Measurements from ENCODE around the gene MTMR11.

Gene MTMR11

DNA sequence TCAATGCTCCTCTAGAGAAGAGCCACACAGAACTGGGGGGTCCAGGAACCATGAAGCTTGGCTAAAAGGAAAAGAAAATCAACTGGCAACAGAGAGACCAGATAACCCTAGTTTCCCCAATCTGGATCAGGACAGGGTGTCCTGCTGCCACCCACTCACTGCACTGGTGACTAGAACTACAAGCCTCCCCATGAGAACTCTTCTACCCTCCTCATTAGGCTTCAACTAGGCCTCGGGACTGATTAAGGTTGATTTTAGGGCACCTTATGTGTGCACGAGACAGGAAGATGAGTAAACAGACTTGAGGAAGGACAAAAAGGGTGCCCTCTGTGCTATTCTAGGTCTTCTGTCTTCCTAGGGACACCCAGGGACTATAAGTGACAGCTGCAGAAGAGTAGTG, 6.8 kb downstream of the MTMR11 start:
- DNase-seq (ENCODE audit: low read depth, low spot score): no peak
- TF ChIP-seq CTCF (IDR thresholded peaks at IDR 0.05; ENCODE audit: low read depth, low read length): no peak
- in situ Hi-C loops (cut with HindIII; ENCODE audit: low sequenced_read_pairs): no loop called here
- H3K4me3 ChIP-seq (ENCODE audit: low read depth, low read length): no peak overlapping the region

GRCh38 chr1:149928401-149928724, 8.3 kb downstream of the MTMR11 start:
- H3K4me3 ChIP-seq (ENCODE audit: low read depth, low read length): peak overlapping the region; percentile 87
- in situ Hi-C loops (cut with HindIII; ENCODE audit: low sequenced_read_pairs): no loop called here
- no peak for TF ChIP-seq CTCF (IDR thresholded peaks at IDR 0.05; ENCODE audit: low read depth, low read length)
- DNase-seq (ENCODE audit: low read depth, low spot score): no peak

DNA sequence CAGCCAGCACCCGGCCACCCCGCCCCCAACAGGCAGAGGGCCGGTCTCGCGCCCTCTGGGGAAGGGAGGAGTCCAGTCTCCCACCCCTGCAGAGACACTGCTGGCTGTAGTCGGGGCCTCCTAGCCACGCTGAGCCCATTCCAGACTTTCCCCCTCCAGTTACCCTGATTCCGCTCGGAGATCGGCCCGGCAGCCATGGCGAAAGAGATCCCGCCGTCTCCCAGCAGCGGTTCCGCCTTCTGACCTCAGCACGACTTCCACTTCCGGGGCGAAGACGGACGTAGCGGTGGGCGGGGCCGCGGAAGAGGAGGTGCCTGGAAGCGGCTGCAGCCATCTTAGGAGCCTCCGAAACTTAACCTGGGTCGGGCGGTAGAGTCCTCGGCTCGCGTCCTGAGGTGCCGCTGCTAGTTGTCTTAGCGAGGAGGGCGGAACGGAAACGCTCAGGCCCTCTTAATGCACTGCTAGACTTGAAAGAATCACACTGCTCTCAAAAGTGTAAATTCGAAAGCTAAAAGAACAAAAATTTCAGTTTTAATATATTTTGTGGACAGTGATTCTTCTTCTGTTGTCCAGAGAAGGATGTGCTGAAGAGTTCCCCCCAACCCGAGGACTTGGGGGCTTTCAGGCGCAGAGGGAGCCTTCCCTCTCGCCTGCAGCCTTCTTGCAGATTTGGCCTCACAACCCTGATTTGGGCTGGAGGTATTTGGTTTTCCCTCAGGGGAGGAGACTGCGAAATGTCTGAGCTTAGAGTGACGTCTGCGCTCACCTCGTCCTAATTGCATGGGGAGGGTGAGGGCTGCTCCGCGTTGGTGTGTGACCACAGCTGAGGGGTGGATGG, 8.9 kb downstream of the MTMR11 start, which contains the start of gene SF3B4:
SF3B4 (minus strand) TSS at position 241 of the 838 bp plus-strand sequence; CDS start at position 197, 44 bp downstream.
- in situ Hi-C loops (cut with HindIII; ENCODE audit: low sequenced_read_pairs): no loop called here
- TF ChIP-seq CTCF (IDR thresholded peaks at IDR 0.05; ENCODE audit: low read depth, low read length): no peak
- peak within 1 kb of the TSS; percentile 87 for H3K4me3 ChIP-seq (ENCODE audit: low read depth, low read length)
- peak; percentile 94 for DNase-seq (ENCODE audit: low read depth, low spot score)

DNA sequence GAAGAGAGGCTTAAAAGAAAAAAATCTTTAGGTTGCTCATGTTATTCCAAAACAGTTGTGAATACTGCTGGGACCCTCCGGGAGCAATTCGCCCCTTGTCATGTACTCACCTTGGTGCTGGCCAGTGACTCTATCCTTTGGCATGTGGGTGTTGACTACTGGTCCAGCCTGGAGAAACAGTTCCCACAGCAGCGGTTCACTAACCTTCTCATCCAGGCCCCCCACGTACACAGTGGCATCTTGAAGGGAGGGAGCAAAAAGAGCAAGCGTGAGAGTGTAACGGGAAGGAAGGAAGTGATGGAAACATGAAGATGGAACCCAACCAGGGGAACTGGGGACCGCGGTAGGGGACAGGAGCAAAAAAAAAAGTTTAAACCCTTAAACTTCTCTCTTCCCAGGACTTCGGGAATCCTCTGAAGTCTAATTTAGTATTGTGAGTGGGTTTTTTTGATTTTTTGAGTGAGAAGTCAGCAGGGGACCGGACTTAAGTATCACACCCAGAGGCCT, 9.6 kb downstream of the MTMR11 start:
- DNase-seq (ENCODE audit: low read depth, low spot score): no peak
- in situ Hi-C loops (cut with HindIII; ENCODE audit: low sequenced_read_pairs): no loop called here
- peak overlapping the region; percentile 87 for H3K4me3 ChIP-seq (ENCODE audit: low read depth, low read length)
- no peak for TF ChIP-seq CTCF (IDR thresholded peaks at IDR 0.05; ENCODE audit: low read depth, low read length)

GRCh38 chr1:149926296-149926695, 10.4 kb downstream of the MTMR11 start:
- in situ Hi-C loops (cut with HindIII; ENCODE audit: low sequenced_read_pairs): no loop called here

GRCh38 chr1:149925751-149926150, 10.9 kb downstream of the MTMR11 start:
- DNase-seq (ENCODE audit: low read depth, low spot score): no peak
- in situ Hi-C loops (cut with HindIII; ENCODE audit: low sequenced_read_pairs): no loop called here
- TF ChIP-seq CTCF (IDR thresholded peaks at IDR 0.05; ENCODE audit: low read depth, low read length): no peak
- no peak overlapping the region for H3K4me3 ChIP-seq (ENCODE audit: low read depth, low read length)

More at GRCh38 chr1:149926296-149926695, 10.4 kb downstream of the MTMR11 start:
- DNase-seq (ENCODE audit: low read depth, low spot score): no peak
- H3K4me3 ChIP-seq (ENCODE audit: low read depth, low read length): no peak overlapping the region
- no peak for TF ChIP-seq CTCF (IDR thresholded peaks at IDR 0.05; ENCODE audit: low read depth, low read length)
